WI38 (cell line): ENCODE results near the gene UBE2D3.
A peak's percentile ranks its signal among the peaks of the same experiment; 100 is the strongest.

Experiments
- H3K4me3 ChIP-seq: 2 replicates; pipeline ENCODE4 v1.5.1; 2011; ENCODE audit warnings: low read depth, mild to moderate bottlenecking, control low read depth, low read length
- CTCF ChIP-seq: IDR thresholded peaks from 2 replicates; pipeline ENCODE4 v1.5.1; 2012; ENCODE audit warnings: low read depth, mild to moderate bottlenecking, control low read depth, low read length

The UBE2D3 gene

DNA sequence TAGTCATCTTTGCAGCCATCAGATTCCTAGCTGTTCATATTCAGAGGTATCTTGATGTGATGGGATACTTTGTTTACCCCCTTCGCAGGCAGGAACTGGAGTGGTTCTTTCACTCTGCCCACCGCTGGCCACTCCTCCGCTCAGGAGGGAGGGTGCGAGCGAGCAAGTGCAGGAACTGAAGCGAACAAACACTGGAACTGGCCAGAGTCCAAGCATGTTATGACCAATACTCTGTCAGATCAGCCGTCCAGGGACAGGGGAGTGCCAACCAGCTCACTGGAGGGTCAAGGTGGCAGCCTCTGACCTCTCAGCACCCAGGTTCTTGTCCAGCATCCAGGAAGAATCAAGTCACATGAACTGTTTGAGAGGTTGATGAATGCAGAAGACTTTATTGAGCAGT is 48.6 kb downstream of the UBE2D3 start:
- no peak for TF ChIP-seq CTCF
- no peak overlapping the region for H3K4me3 ChIP-seq

- TF ChIP-seq CTCF: no peak
- H3K4me3 ChIP-seq: no peak overlapping the region
Observed at GRCh38 chr4:102775805-102776204, 51.5 kb downstream of the UBE2D3 start.

- H3K4me3 ChIP-seq: no peak overlapping the region
- TF ChIP-seq CTCF: no peak
Observed at GRCh38 chr4:102774254-102774653, 53.1 kb downstream of the UBE2D3 start.

- no peak overlapping the region for H3K4me3 ChIP-seq
- TF ChIP-seq CTCF: no peak
Observed at GRCh38 chr4:102772738-102773340, 54.5 kb downstream of the UBE2D3 start.

- H3K4me3 ChIP-seq: no peak overlapping the region
- no peak for TF ChIP-seq CTCF
Observed at GRCh38 chr4:102764901-102765300, 62.5 kb downstream of the UBE2D3 start.

DNA sequence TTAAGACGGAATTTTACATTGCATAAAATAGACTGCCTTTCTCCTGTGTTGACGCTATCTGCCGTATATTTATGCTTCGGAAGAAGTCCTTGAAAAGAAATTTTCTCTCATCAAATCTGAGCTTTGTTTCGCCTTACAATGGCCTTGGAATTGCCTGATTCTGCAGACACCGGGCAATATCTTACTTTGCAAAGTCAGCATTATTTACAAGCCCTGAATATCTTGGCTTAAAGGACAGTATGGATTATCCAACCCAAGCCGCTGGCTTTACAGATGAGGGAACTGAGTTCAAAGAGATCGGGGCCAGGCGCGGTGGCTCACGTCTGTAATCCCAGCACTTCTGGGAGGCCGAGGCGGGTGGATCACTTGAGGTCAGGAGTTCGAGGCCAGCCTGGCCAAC is 65.4 kb downstream of the UBE2D3 start:
- no peak overlapping the region for H3K4me3 ChIP-seq
- no peak for TF ChIP-seq CTCF

DNA sequence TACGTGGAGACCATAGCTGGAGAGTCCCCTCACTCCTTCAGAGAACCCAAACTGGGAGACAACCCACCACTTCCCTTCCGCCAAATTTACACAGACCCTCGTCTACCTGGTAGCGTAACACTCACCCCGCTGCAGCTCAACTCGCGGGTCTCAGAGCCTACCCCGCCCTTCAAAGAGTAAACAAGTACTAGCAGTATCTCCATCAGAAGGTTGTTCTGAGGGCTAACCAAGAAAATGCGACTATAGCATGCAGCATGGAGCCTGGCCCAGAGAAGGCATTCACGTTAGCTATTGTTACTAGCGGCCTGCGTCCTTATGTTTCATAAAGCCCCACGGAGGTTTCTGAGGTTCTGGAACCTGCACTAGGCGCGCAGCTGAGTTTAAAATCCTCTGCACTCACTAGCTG is 66.1 kb downstream of the UBE2D3 start:
- no peak for TF ChIP-seq CTCF
- H3K4me3 ChIP-seq: peak overlapping the region; percentile 90
